NCI-H69 (cell line): ENCODE results near the gene ZNF77.
"Not testable (repeated sequence)": the region's sequence is repeated elsewhere in the genome, so short reads cannot be mapped to it uniquely, and the experiment has no call there.

Experiments
- DNase-seq: peaks from one replicate; lab custom pipeline; 2025; lab: John Stamatoyannopoulos, UW

ZNF77 gene

GRCh38 chr19:2917275-2918184, 27.2 kb downstream of the ZNF77 start:
- DNase-seq: no peak

- DNase-seq: no peak
Observed at GRCh38 chr19:2912306-2912705, 32.5 kb downstream of the ZNF77 start.

- DNase-seq: no peak
Observed at GRCh38 chr19:2906631-2907195, 38.1 kb downstream of the ZNF77 start.

- DNase-seq: no peak
Observed at GRCh38 chr19:2905918-2906519, 38.8 kb downstream of the ZNF77 start.

GRCh38 chr19:2903326-2903725, 41.4 kb downstream of the ZNF77 start:
- not testable (repeated sequence) for DNase-seq

- no peak for DNase-seq
Observed at GRCh38 chr19:2902590-2903218, 42.1 kb downstream of the ZNF77 start.

GRCh38 chr19:2900296-2901252, 44.2 kb downstream of the ZNF77 start, which contains the start of gene ZNF57:
Gene ZNF57, plus strand, starts transcription at chr19:2900928. Its CDS starts 118 bp downstream, at chr19:2901046.
- DNase-seq: peak; percentile 100

- DNase-seq: no peak
Observed at GRCh38 chr19:2896694-2897093, 48.1 kb downstream of the ZNF77 start.

- DNase-seq: not testable (repeated sequence)
Observed at GRCh38 chr19:2890531-2890930, 54.2 kb downstream of the ZNF77 start.

GRCh38 chr19:2888731-2889224, 56.0 kb downstream of the ZNF77 start:
- DNase-seq: peak; percentile 82

- DNase-seq: peak; percentile 82
Observed at GRCh38 chr19:2887391-2887914, 57.3 kb downstream of the ZNF77 start.

- no peak for DNase-seq
Observed at GRCh38 chr19:2885736-2886135, 59.0 kb downstream of the ZNF77 start.

- DNase-seq: no peak
Observed at GRCh38 chr19:2883686-2884439, 60.9 kb downstream of the ZNF77 start.
